ENCODE measurements around the gene ABCG2.

ABCG2 gene

GRCh38 chr4:88172987-88173386, 14.5 kb upstream of the ABCG2 start:
- Histone ChIP-seq H3K27ac (ENCODE audit: insufficient read depth in 1 of 2, low read depth in 1 of 2, low read length in 2 of 2, poor library complexity in 1 of 2, severe bottlenecking in 2 of 2) (no peak overlapping the region), H3K36me3 (ENCODE audit: control insufficient read depth in 4 of 4, insufficient read depth in 4 of 4, low read length in 3 of 4) (no peaks in the 10 kb centered on the region), H3K27me3 (replicated peaks in 2 of 5; ENCODE audit: control insufficient read depth in 4 of 5, insufficient read depth in 5 of 5, low read length in 4 of 5) (no peaks in the 10 kb centered on the region), H3K9me3 (ENCODE audit: control extremely low read depth in 1 of 5, control insufficient read depth in 4 of 5, insufficient read depth in 2 of 5, low read depth in 1 of 5, low read length in 4 of 5) (no peaks in the 10 kb centered on the region), H3K4me1 (ENCODE audit: control extremely low read depth in 1 of 4, control insufficient read depth in 4 of 4, insufficient read depth in 4 of 4, low read length in 3 of 4) (peaks cover 0 to 7% (median 2%) of the 10 kb centered on the region in 4 experiments), H3K4me3 (ENCODE audit: control insufficient read depth in 1 of 7, extremely low read depth in 1 of 7, insufficient read depth in 4 of 7, low read depth in 2 of 7, low read length in 6 of 7) (no peak overlapping the region)
- POLR2A ChIA-PET, result no interaction called here
- CTCF ChIA-PET, result interaction anchor here (1.1 kb wide), 1 partner anchor 301 kb away, joined by 3 read pairs; no protein-coding TSS in a partner anchor
- DNase-seq, result no peak

GRCh38 chr4:88171206-88171605, 12.8 kb upstream of the ABCG2 start:
- Histone ChIP-seq H3K27ac (ENCODE audit: insufficient read depth in 1 of 2, low read depth in 1 of 2, low read length in 2 of 2, poor library complexity in 1 of 2, severe bottlenecking in 2 of 2) (no peak overlapping the region), H3K36me3 (ENCODE audit: control insufficient read depth in 4 of 4, insufficient read depth in 4 of 4, low read length in 3 of 4) (no peaks in the 10 kb centered on the region), H3K9me3 (ENCODE audit: control extremely low read depth in 1 of 5, control insufficient read depth in 4 of 5, insufficient read depth in 2 of 5, low read depth in 1 of 5, low read length in 4 of 5) (no peaks in the 10 kb centered on the region), H3K4me3 (ENCODE audit: control insufficient read depth in 1 of 7, extremely low read depth in 1 of 7, insufficient read depth in 4 of 7, low read depth in 2 of 7, low read length in 6 of 7) (no peak overlapping the region), H3K27me3 (replicated peaks in 2 of 5; ENCODE audit: control insufficient read depth in 4 of 5, insufficient read depth in 5 of 5, low read length in 4 of 5) (no peaks in the 10 kb centered on the region), H3K4me1 (ENCODE audit: control extremely low read depth in 1 of 4, control insufficient read depth in 4 of 4, insufficient read depth in 4 of 4, low read length in 3 of 4) (no peaks in the 10 kb centered on the region)
- 100% methylated on average over 1 of the region's 2 CpGs for WGBS (ENCODE audit: insufficient coverage)
- ChIA-PET CTCF (no interaction called here), POLR2A (interaction anchor here (0.6 kb wide), 1 partner anchor 38 kb away, joined by 4 read pairs; no protein-coding TSS in a partner anchor)
- DNase-seq, result no peak

- Histone ChIP-seq H3K4me3 (ENCODE audit: control insufficient read depth in 1 of 7, extremely low read depth in 1 of 7, insufficient read depth in 4 of 7, low read depth in 2 of 7, low read length in 6 of 7) (no peak overlapping the region), H3K27ac (ENCODE audit: insufficient read depth in 1 of 2, low read depth in 1 of 2, low read length in 2 of 2, poor library complexity in 1 of 2, severe bottlenecking in 2 of 2) (no peak overlapping the region), H3K27me3 (replicated peaks in 2 of 5; ENCODE audit: control insufficient read depth in 4 of 5, insufficient read depth in 5 of 5, low read length in 4 of 5) (no peaks in the 10 kb centered on the region), H3K36me3 (ENCODE audit: control insufficient read depth in 4 of 4, insufficient read depth in 4 of 4, low read length in 3 of 4) (no peaks in the 10 kb centered on the region), H3K9me3 (ENCODE audit: control extremely low read depth in 1 of 5, control insufficient read depth in 4 of 5, insufficient read depth in 2 of 5, low read depth in 1 of 5, low read length in 4 of 5) (peaks cover 0 to 1% (median 0%) of the 10 kb centered on the region in 5 experiments), H3K4me1 (ENCODE audit: control extremely low read depth in 1 of 4, control insufficient read depth in 4 of 4, insufficient read depth in 4 of 4, low read length in 3 of 4) (no peaks in the 10 kb centered on the region)
- no peak for DNase-seq
- WGBS (ENCODE audit: insufficient coverage), result 100% methylated on average over 1 of the region's 2 CpGs
- ChIA-PET CTCF (no interaction called here), POLR2A (interaction anchor here (0.7 kb wide), 1 partner anchor 9 kb away, joined by 4 read pairs; no protein-coding TSS in a partner anchor)
These were observed 10.9 kb upstream of the ABCG2 start for GRCh38 chr4:88169298-88169697.

GRCh38 chr4:88166608-88167007, 8.2 kb upstream of the ABCG2 start:
- Histone ChIP-seq H3K27me3 (replicated peaks in 2 of 5; ENCODE audit: control insufficient read depth in 4 of 5, insufficient read depth in 5 of 5, low read length in 4 of 5) (no peaks in the 10 kb centered on the region), H3K4me1 (ENCODE audit: control extremely low read depth in 1 of 4, control insufficient read depth in 4 of 4, insufficient read depth in 4 of 4, low read length in 3 of 4) (no peaks in the 10 kb centered on the region), H3K9me3 (ENCODE audit: control extremely low read depth in 1 of 5, control insufficient read depth in 4 of 5, insufficient read depth in 2 of 5, low read depth in 1 of 5, low read length in 4 of 5) (peaks cover 0 to 4% (median 0%) of the 10 kb centered on the region in 5 experiments), H3K27ac (ENCODE audit: insufficient read depth in 1 of 2, low read depth in 1 of 2, low read length in 2 of 2, poor library complexity in 1 of 2, severe bottlenecking in 2 of 2) (no peak overlapping the region), H3K36me3 (ENCODE audit: control insufficient read depth in 4 of 4, insufficient read depth in 4 of 4, low read length in 3 of 4) (no peaks in the 10 kb centered on the region), H3K4me3 (ENCODE audit: control insufficient read depth in 1 of 7, extremely low read depth in 1 of 7, insufficient read depth in 4 of 7, low read depth in 2 of 7, low read length in 6 of 7) (no peak overlapping the region)
- POLR2A ChIA-PET, result no interaction called here
- CTCF ChIA-PET, result interaction anchor here (0.9 kb wide), 1 partner anchor 11 kb away, joined by 3 read pairs; no protein-coding TSS in a partner anchor
- WGBS (ENCODE audit: insufficient coverage), result 100% methylated on average over 1 of the region's 3 CpGs
- no peak for DNase-seq

- Histone ChIP-seq H3K27me3 (replicated peaks in 2 of 5; ENCODE audit: control insufficient read depth in 4 of 5, insufficient read depth in 5 of 5, low read length in 4 of 5) (peaks cover 0 to 3% (median 0%) of the 10 kb centered on the region in 5 experiments), H3K4me3 (ENCODE audit: control insufficient read depth in 1 of 7, extremely low read depth in 1 of 7, insufficient read depth in 4 of 7, low read depth in 2 of 7, low read length in 6 of 7) (no peak overlapping the region), H3K27ac (ENCODE audit: insufficient read depth in 1 of 2, low read depth in 1 of 2, low read length in 2 of 2, poor library complexity in 1 of 2, severe bottlenecking in 2 of 2) (no peak overlapping the region), H3K36me3 (ENCODE audit: control insufficient read depth in 4 of 4, insufficient read depth in 4 of 4, low read length in 3 of 4) (no peaks in the 10 kb centered on the region), H3K4me1 (ENCODE audit: control extremely low read depth in 1 of 4, control insufficient read depth in 4 of 4, insufficient read depth in 4 of 4, low read length in 3 of 4) (peaks cover 0 to 11% (median 9%) of the 10 kb centered on the region in 4 experiments), H3K9me3 (ENCODE audit: control extremely low read depth in 1 of 5, control insufficient read depth in 4 of 5, insufficient read depth in 2 of 5, low read depth in 1 of 5, low read length in 4 of 5) (peaks cover 0 to 4% (median 0%) of the 10 kb centered on the region in 5 experiments)
- POLR2A ChIA-PET, result no interaction called here
- 98% methylated on average over 6 of the region's 6 CpGs for WGBS (ENCODE audit: insufficient coverage)
- no peak for DNase-seq
- CTCF ChIA-PET, result no interaction called here
These were observed 4.9 kb upstream of the ABCG2 start for GRCh38 chr4:88163336-88163735.

GRCh38 chr4:88162626-88163025, 4.2 kb upstream of the ABCG2 start:
- no peak overlapping the region for H3K27ac ChIP-seq (ENCODE audit: insufficient read depth in 1 of 2, low read depth in 1 of 2, low read length in 2 of 2, poor library complexity in 1 of 2, severe bottlenecking in 2 of 2)
- no peaks in the 10 kb centered on the region for H3K36me3 ChIP-seq (ENCODE audit: control insufficient read depth in 4 of 4, insufficient read depth in 4 of 4, low read length in 3 of 4)
- no peak for DNase-seq
- peaks cover 0 to 16% (median 14%) of the 10 kb centered on the region in 4 experiments for H3K4me1 ChIP-seq (ENCODE audit: control extremely low read depth in 1 of 4, control insufficient read depth in 4 of 4, insufficient read depth in 4 of 4, low read length in 3 of 4)
- CTCF ChIA-PET, result no interaction called here
- no peak overlapping the region for H3K4me3 ChIP-seq (ENCODE audit: control insufficient read depth in 1 of 7, extremely low read depth in 1 of 7, insufficient read depth in 4 of 7, low read depth in 2 of 7, low read length in 6 of 7)
- peaks cover 0 to 4% (median 0%) of the 10 kb centered on the region in 5 experiments for H3K9me3 ChIP-seq (ENCODE audit: control extremely low read depth in 1 of 5, control insufficient read depth in 4 of 5, insufficient read depth in 2 of 5, low read depth in 1 of 5, low read length in 4 of 5)
- POLR2A ChIA-PET, result no interaction called here
- peaks cover 0 to 3% (median 1%) of the 10 kb centered on the region in 5 experiments for H3K27me3 ChIP-seq (replicated peaks in 2 of 5; ENCODE audit: control insufficient read depth in 4 of 5, insufficient read depth in 5 of 5, low read length in 4 of 5)

GRCh38 chr4:88159229-88159725, 838 bp upstream of the ABCG2 start:
- Histone ChIP-seq H3K9me3 (ENCODE audit: control extremely low read depth in 1 of 5, control insufficient read depth in 4 of 5, insufficient read depth in 2 of 5, low read depth in 1 of 5, low read length in 4 of 5) (peaks cover 0 to 2% (median 0%) of the 10 kb centered on the region in 5 experiments), H3K36me3 (ENCODE audit: control insufficient read depth in 4 of 4, insufficient read depth in 4 of 4, low read length in 3 of 4) (no peaks in the 10 kb centered on the region), H3K27me3 (replicated peaks in 2 of 5; ENCODE audit: control insufficient read depth in 4 of 5, insufficient read depth in 5 of 5, low read length in 4 of 5) (peaks cover 0 to 6% (median 3%) of the 10 kb centered on the region in 5 experiments), H3K4me3 (ENCODE audit: control insufficient read depth in 1 of 7, extremely low read depth in 1 of 7, insufficient read depth in 4 of 7, low read depth in 2 of 7, low read length in 6 of 7) (peak overlapping the region; percentile 8 to 85 (median 74)), H3K4me1 (ENCODE audit: control extremely low read depth in 1 of 4, control insufficient read depth in 4 of 4, insufficient read depth in 4 of 4, low read length in 3 of 4) (peaks cover 0 to 16% (median 14%) of the 10 kb centered on the region in 4 experiments), H3K27ac (ENCODE audit: insufficient read depth in 1 of 2, low read depth in 1 of 2, low read length in 2 of 2, poor library complexity in 1 of 2, severe bottlenecking in 2 of 2) (no peak overlapping the region)
- CTCF ChIA-PET, result interaction anchor here (1.8 kb wide), 1 partner anchor 48 kb away, joined by 6 read pairs; no protein-coding TSS in a partner anchor
- 26% methylated on average over 13 of the region's 14 CpGs for WGBS (ENCODE audit: insufficient coverage)
- DNase-seq, result no peak
- POLR2A ChIA-PET, result no interaction called here
